HG02885 (cell line): Measurements from ENCODE around the gene COMT.

ENCODE experiments used
- ATAC-seq: cut with Tn5 transposase; IDR thresholded peaks from one replicate; pipeline ENCODE4 v1.9.1; 2021; ENCODE audit warnings: mild to moderate bottlenecking; ENCODE audit not compliant: unreplicated experiment, poor library complexity

The COMT gene

DNA sequence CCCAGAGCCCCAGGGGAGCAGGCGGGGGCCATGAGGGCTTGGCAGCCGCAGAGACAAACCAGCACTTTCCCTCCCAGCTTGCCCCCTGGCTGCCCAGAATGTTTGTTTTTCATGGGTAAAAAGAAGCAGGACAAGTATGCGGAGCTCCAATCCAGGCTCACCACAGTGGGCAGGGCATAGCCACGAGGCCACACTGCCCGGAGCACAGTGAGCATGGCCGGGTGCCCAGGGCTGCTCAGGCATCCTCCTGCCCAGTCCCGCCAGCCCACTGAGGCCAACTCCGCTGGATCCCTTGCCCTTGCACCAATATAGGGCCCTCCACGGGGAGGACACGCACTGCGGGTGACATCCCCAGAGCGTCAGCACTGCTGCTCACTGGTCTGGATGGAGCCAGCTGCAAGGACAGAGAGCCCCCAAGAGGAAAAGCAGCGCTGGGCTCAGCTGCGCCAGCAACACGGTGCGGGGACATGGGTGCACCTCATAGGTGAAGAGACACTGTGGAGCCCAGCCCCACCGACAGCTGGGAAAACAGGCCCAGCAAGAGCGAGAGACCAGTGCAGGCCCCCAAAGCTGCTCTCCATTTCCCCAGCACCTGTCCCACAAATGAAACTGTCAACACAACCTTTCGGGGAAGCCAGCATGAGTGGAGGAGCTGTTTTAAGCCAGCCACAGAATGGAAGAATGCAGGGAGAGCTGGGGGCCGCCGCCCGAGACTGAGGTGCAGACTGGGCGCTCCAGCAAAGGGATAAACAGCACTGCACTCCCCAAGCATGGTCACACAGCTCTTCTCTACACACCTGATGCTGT, 50.3 kb downstream of the COMT start:
- ATAC-seq, result no peak

GRCh38 chr22:19992481-19992911, 50.9 kb downstream of the COMT start:
- ATAC-seq, result no peak

DNA sequence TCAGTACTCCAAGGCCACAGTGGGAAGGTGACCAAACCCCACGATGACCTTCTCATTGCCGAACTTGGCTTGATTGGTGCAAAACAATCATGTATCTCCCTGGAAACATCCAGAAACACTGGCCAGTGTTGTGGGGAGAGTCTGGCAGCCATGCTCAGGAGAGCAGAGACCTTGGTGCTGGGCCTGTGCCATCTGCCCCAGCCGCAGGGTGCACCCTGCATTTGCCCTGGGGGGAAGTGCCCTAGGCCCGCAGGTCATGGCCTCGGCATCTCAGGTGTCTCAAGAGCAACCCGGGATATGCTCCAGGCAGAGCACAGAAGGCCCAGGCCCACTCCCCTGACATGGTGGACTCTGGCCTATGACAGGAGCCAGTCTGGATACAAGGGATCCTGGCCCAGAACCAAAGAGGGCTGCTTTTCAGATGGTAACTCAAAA, 51.4 kb downstream of the COMT start:
- ATAC-seq, result no peak

- ATAC-seq, result no peak
Observed at GRCh38 chr22:19993926-19994325, 52.4 kb downstream of the COMT start.

GRCh38 chr22:19994851-19995610, 53.5 kb downstream of the COMT start:
- ATAC-seq, result no peak

GRCh38 chr22:19995611-19996339, 54.2 kb downstream of the COMT start:
- ATAC-seq, result no peak

GRCh38 chr22:19996694-19997384, 55.3 kb downstream of the COMT start:
- ATAC-seq, result no peak

- no peak for ATAC-seq
Observed at GRCh38 chr22:19997561-19998231, 56.1 kb downstream of the COMT start.

GRCh38 chr22:19998232-19998951, 56.8 kb downstream of the COMT start:
- ATAC-seq, result no peak

DNA sequence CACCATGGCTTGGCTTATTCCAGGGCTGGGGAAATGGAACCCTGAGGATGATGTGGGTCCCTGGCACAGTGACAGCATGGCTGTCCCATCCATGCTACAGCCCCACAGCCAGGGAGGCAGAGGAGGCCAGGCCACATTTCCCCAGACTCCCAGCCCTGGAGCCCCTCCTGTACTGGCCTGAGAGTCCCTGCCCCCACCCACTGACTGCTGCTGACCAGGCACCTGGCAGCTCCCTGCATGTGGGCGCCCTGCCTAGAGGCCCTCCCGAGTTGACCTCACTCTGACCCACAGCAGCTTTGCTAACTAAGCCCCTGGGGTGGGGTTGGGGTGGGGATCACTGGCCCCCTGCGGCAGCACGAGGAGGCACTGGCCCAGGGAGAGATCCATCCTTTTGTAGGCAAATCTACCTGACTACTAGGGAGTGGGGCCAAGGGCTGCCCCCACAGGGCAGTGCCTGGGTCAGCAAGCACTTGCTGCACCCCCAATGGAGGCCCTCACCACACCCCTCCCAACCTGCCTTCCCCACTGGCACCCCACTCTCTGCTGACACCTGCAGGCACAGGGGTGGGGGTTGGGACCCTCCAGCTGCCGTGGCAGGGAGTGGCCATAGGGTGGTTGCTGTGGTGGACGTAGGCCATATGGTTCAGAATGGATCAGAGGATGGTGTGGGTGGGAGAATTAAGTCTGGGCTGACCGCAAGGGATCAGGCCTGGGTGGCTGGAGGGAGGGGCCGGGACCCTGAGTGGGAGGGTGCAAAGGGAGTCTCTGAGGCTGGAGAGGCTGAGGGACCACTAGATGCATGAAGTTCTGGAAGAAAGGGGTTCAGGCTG, 57.6 kb downstream of the COMT start:
- no peak for ATAC-seq

DNA sequence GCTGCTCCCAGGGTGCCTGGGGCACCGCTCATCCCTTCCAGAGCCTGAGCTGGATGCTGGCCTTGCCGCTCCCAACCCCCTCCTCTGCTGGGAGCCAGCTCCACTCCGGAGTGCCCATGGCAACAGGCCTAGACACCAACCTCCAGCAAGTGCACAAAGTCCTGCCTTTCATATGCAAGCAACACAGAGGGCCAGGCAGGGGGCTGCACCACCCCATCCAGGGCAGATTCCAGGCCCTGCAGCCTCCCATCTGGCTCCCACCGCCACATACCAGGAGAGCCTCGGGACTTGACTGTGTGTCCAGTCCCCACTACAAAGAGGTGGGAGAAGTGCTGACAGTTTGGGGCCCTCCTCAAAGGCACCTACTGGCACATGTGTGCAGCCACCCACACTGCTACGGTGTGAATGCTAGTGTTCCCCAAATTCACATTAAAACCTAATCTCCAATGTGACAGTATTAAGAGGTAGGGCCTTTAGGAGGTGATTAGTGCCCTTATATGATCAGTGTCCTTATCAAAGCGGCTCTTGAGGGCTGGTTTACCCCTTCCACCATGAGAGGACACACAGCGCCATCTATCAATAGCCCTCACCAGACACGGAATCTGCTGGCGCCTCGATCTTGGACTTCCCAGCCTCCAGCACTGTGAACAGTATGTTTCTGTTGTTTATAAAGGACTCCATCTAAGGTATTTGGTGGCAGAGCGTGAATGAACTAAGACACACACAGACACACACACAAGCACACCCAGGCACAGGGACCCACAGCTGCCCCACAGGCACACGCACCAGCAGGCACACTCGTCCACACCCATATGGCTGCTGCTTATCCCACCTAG, 58.9 kb downstream of the COMT start:
- no peak for ATAC-seq

GRCh38 chr22:20001082-20001638, 59.6 kb downstream of the COMT start:
- no peak for ATAC-seq

- ATAC-seq, result no peak
Observed at GRCh38 chr22:20002128-20002527, 60.6 kb downstream of the COMT start.

GRCh38 chr22:20002636-20003035, 61.1 kb downstream of the COMT start:
- ATAC-seq, result no peak

DNA sequence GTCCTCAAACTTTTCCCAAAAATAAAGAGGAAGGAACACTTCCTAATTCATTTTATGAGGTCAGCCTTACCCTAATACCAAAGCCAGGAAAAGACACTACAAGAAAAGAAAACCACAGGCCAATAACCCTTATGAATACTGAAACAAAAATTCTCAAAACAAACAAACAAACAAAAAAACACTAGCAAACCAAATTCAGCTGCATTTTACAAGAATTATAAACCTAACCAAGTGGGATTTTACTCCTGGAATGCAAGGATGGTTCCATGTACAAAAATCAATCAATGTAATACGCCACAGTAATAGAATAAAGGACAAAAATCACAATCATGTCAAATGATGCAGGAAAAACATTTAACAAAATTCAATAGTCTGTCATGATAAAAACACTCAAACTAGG, 61.7 kb downstream of the COMT start:
- no peak for ATAC-seq

- no peak for ATAC-seq
Observed at GRCh38 chr22:20004464-20004863, 62.9 kb downstream of the COMT start.
